Smooth muscle cell of the brain vasculature (primary cell): ENCODE measurements around the gene CREG2.
"Not testable (repeated sequence)": the region's sequence is repeated elsewhere in the genome, so short reads cannot be mapped to it uniquely, and the experiment has no call there.

Experiments
- DNase-seq: peaks from one replicate; pipeline ENCODE4 v3.0.0-alpha.2; 2012; ENCODE audit warnings: low read depth, low spot score

The CREG2 gene

DNA sequence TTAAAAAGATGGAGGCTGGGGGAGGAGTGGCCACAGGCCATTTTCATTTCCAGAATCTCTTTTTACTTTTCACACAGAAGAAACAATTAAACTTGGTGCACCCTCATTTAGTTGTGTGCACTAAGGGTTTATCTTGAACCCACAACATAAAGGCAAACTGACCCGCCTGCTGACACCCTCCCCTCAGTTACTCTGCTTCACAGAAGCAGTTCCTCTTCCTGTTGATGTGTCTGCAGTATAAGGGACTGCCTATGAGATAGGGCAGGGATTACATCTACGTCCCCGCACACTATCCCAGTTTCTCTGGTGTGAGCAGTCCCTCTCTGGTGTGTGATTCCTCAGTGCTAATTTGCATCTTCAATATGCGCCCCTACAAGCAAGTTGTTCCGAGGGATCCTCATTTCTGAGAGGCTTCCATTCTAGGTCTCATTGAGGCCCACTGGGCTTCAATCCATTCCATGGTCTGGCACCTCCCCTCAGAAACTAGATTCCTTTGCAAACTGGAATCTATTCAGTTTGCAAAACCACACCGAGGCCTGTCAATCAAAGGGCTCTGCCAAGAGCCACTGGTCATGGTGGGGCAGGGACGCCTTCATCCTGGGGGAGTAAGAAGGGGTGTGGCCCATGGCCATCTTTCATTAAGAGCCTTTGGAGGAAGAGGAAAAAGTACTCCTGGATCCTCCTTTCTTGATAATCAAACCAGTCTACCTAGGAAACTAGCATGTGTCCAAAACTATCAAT lies 12.3 kb downstream of the CREG2 start:
- DNase-seq: no peak

DNA sequence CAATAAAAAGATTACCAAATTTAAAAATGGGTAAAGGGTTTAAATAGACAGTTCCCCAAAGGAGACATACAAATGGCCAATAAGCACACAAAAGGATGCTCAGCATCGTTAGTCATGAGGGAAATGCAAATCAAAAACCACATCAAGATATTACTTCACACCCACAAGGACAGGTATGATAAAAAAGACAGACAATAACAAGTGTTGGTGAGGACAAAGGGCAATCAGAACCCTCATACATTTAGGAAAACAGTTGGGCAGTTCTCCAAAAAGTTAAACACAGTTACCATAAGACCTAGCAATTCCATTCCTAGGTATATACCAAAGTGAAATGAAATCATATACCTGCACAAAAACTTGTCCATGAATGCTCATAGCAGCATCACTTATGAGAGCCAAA lies 14.5 kb downstream of the CREG2 start:
- no peak for DNase-seq

DNA sequence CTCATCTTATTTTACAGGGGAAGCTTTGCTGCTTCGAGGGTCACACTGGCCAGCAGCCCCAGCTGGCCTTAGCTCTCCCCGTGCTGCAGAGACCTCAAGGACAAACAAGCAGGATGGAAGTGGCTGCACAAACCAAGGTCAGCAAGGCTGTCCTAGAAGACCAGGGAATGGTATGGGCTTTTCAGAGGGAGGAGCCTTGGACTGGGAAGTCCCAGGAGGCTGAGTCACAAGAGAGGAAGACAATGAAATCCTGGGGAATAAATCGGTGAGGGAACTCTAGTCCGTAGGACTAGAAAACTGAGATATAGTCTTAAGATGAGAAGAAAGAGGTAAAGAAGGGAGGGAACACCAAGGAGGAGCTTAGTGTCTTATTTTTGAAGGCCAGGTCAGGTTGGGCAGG lies 15.7 kb downstream of the CREG2 start:
- no peak for DNase-seq

GRCh38 chr2:101369100-101369499 lies 18.2 kb downstream of the CREG2 start:
- DNase-seq: no peak

- no peak for DNase-seq
Measured at GRCh38 chr2:101368376-101368775, 18.9 kb downstream of the CREG2 start.

GRCh38 chr2:101367508-101367907 lies 19.8 kb downstream of the CREG2 start:
- DNase-seq: no peak

GRCh38 chr2:101364878-101365277 lies 22.4 kb downstream of the CREG2 start:
- DNase-seq: no peak

- no peak for DNase-seq
Measured at GRCh38 chr2:101362777-101363176, 24.5 kb downstream of the CREG2 start.

- DNase-seq: no peak
Measured at GRCh38 chr2:101362316-101362715, 25.0 kb downstream of the CREG2 start.

- DNase-seq: no peak
Measured at GRCh38 chr2:101361522-101361921, 25.8 kb downstream of the CREG2 start.

- DNase-seq: no peak
Measured at GRCh38 chr2:101361121-101361520, 26.2 kb downstream of the CREG2 start.

GRCh38 chr2:101360232-101360631 lies 27.1 kb downstream of the CREG2 start:
- no peak for DNase-seq

DNA sequence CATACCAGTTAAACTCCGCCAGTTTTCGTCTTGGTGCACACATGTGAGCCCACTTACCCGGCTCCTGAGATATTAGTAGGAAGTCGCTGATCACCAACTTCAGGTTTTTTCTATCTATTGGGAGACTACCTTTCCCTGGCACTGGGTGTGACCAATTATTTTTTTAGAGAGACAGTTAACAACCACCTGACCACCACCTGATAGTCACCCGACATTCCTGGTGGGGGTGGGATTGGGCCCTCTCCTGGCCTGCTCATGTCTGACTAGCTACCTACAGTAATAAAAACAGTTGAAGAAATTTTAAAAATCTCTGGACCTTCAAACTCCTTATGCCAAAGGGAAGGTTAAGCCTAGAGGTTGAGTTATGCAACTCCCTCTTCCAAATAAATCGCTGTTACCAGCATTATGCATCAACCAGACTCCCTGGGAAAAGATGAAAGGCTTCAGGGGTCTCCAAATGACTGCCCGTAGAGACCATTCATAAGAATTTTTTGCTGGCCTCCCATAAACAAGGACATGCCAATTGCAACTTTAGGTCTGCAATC lies 27.8 kb downstream of the CREG2 start:
- no peak for DNase-seq

GRCh38 chr2:101357376-101357775 lies 29.9 kb downstream of the CREG2 start:
- DNase-seq: no peak

DNA sequence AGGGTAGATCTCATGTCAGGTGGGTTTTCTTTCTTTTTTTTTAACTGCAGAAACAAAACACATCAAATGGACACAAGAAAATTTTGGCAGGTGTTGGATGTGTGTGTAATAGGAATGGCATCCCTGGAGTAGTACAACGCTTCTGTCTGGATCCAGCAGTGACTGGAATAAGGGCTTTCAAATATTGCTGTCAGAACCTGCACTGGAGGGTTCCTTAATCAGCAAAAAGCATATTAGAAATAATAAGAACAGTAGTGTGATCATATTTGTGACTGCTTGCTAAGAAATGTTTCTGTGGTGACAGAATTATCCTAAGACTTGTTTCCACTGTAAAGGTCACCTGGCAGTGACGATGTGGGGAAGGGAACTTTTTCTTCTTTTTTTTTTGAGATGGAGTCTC lies 30.8 kb downstream of the CREG2 start:
- DNase-seq: no peak

GRCh38 chr2:101356055-101356454 lies 31.2 kb downstream of the CREG2 start:
- DNase-seq: no peak

DNA sequence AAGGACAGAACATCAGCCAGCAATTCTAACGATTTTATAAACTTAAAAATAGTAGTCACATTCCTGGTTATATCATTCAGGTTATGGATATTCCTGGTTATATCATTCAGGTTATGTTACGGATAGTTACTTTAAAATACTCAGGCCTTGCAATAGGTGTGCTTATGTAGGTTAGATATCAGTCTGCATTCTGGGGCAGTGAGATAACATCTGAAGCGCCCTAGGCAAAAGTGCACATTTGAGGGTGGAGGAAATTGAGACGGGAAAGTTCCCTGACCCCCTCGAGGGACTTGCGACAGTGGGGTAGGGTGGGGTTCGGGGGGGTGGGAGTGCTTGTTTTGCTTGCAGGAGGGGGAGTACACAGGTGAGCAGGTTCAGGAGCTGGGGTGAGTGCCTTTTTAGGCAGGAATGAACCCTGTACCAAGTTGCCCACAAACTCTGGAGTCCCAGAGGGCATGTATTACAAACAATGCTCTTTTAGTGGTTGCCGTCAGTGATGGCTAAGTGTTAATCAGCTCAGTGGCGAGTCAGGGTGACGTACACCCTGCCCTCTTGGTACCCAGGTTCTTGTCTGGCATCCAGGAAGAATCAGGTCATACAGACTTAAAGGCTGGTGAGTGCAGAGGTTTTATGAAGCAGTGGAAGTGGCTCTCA lies 31.8 kb downstream of the CREG2 start:
- no peak for DNase-seq

DNA sequence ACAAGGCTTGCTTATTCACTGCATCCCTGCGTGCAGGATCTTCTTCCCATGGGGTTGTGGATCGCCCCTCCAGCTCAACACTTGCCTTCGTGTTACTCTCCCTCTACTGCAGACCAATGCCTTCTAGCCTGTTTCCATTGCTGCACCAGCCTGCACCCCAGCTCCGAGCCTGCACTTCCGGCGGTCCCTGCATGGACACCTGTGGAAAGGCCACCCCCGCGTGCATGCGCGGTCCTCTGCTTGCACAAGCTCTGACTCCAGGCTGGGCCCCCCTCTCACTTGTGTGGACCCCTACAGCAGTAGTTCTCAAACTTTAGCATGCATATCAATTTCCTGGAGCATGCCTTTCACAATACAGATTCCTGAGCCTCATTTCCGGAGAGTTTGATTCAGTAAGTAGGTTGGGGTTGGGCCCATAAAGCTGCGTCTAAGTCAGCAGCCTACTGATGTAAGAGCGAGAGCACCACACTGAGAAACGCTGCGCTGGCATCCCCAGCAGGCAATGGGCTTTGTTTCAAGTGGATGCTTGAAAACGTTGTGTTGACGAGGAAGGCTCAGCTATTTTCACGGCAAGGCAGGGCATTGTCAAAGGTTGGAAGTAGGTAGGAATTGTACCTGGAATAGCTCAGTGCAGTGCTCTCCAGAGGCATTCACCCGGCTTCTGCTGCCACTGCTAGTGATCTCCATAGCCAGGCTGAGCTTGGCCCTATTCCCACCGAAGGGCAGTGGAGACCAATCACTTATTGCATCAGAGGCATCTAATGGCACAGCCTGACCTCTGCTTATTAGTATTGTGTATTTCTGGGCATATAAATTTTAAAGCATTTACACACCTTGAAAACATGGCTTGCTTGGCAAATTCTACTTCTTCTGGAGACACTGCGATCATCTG lies 32.6 kb downstream of the CREG2 start:
- no peak for DNase-seq

DNA sequence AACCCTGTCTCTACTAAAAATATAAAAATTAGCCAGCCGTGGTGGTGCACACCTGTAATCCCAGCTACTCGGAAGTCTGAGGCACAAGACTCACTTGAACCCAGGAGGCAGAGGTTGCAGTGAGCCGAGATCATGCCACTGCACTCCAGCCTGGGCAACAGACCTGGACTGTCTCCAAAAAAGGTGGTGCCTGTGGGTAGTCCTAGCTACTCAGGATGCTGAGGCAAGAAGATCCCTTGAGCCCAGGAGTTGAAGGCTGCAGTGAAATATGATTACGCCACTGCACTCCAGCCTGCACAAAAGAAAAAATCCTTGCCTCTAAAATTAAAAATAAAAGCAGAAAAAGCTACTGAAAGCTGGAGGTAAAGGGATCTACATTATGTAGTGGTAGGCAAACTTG lies 34.7 kb downstream of the CREG2 start:
- DNase-seq: not testable (repeated sequence)

DNA sequence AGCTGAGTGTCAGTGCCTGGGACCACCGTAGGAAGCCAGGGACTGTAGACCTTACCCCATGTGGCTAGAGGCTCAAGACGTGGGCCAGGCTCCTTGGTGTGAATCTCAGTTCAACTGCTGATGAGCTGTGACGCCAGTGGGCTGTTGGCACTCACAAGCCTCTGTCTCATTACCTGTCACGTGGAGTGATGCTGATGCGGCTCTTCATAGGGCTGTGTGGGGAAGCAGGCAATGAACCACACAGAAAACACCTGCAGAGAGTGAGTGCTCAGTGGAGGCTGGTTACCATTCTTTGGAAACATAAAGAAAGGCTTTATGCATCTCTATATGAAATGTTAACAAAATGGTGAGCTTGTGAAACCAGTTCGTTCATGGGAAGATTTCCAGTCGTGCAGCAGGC lies 36.1 kb downstream of the CREG2 start:
- no peak for DNase-seq

DNA sequence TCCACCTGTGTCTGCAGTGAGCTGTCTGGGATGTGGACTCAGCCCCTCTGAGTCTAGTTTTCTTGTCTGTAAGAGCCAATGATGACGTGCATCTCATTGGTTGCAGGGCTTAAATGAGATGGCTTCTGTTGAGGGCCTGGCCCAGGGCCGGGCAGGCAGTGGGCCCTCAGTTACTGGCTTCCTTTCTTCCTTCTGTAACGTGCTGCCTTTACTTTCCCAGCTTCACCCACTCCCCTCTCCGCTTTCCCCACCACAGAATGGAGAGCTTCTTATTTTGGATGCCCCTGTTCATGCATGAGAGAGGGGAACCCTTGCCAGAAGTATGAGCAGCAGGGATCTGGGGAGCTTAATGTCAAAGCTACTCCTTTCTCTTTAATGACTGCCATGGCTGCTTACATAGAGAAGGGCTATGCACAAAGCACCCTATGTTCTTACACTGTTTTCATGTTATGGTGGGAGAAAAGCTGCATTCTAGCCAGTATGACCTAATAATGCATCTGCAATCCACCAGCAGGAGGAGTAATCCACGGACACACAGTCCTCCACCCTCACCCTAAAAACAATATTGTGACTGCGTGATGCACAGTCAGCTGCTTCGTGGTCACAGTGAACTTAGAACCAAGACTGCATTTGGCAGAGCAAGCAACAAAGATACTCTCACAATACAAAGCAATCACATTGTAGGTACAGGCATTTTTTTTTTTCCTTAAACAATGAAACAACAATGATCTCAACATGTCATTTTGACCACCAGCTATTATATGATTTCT lies 37.2 kb downstream of the CREG2 start:
- peak; percentile 6 for DNase-seq
